ENCODE measurements around the gene LYRM2.
A peak's percentile ranks its signal among the peaks of the same experiment; 100 is the strongest.

The LYRM2 gene

DNA sequence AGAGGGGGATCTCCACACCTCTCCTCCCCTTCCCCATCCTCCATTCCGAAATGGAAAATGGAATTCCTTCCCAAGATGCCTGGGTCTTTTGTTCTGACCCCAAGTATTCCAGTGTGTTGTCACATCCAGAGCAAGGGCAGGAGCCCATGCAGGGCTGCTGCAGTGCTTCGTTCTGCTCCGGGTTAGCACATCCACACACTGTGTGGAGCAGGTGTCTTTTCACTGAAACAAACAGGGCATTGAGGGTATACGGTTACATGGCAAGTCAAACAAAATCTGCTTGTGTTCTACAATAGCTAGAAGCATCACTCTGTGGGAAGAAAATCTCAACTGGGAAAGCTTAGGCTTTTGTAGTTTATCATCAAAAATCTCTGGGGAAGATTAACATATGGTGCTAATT is 56.9 kb downstream of the LYRM2 start:
- no peak overlapping the region for H3K4me3 ChIP-seq (ENCODE audit: low read depth, low read length)
- TF ChIP-seq, protein P1, sequence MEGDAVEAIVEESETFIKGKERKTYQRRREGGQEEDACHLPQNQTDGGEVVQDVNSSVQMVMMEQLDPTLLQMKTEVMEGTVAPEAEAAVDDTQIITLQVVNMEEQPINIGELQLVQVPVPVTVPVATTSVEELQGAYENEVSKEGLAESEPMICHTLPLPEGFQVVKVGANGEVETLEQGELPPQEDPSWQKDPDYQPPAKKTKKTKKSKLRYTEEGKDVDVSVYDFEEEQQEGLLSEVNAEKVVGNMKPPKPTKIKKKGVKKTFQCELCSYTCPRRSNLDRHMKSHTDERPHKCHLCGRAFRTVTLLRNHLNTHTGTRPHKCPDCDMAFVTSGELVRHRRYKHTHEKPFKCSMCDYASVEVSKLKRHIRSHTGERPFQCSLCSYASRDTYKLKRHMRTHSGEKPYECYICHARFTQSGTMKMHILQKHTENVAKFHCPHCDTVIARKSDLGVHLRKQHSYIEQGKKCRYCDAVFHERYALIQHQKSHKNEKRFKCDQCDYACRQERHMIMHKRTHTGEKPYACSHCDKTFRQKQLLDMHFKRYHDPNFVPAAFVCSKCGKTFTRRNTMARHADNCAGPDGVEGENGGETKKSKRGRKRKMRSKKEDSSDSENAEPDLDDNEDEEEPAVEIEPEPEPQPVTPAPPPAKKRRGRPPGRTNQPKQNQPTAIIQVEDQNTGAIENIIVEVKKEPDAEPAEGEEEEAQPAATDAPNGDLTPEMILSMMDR (IDR thresholded peaks at IDR 0.05; ENCODE audit: low read depth, low read length, missing control alignments) = no peak
- in situ Hi-C loops (cut with HindIII; ENCODE audit: low sequenced_read_pairs) = no loop called here
- no peak for DNase-seq (ENCODE audit: low read depth)

DNA sequence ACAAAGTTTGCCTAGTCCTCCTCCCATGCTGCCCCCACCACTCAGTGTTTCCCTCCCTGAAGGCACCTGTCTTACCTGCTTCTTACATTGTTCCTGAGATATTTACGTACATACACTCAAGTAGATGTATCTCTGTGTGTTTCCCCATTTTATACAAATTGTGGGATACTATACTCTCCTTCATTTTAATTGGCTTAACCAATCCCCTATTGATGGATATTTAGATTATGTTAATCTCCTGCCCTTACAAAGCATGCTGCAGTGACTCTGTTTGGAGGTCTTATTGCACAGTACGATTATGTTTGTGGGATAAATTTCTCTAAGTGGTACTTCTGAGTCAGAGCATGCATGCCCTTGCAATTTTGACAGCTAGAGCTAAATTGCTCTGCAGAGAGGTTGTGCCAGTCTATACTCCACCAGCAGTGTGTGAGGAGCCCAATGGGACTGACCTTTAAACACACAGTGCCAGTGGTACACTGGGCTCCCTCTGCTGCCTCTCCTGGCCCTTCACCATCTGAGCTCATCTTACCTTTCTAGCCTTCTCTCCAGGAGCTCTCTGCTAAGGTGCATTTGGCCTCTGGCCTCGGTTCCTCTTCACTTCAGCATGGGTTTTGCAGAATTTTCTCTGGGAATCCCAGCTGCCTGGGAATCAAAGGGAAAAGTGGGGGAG is 57.4 kb downstream of the LYRM2 start:
- TF ChIP-seq, protein P1 (IDR thresholded peaks at IDR 0.05; ENCODE audit: low read depth, low read length, missing control alignments) = no peak
- no peak overlapping the region for H3K4me3 ChIP-seq (ENCODE audit: low read depth, low read length)
- DNase-seq (ENCODE audit: low read depth) = no peak
- in situ Hi-C loops (cut with HindIII; ENCODE audit: low sequenced_read_pairs) = no loop called here

DNA sequence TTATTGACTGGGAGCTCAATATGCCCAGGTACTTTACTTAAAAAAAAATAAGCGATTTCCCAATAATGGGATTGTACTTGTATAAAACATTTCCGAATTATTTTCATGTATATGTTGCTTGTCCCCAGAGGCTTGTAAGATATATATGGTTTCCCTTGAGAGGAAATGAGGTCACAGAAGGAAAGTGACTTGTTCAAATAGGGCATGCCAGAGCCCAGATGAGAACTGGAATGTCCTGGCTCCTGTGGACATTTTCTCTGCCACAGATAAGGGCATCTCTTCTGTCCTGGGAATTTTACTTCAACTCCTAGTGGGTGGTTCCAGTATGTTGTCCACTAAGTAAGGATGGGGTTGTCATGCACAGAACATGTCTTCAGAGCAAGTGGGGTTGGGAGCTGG is 63.0 kb downstream of the LYRM2 start:
- in situ Hi-C loops (cut with HindIII; ENCODE audit: low sequenced_read_pairs) = no loop called here
- TF ChIP-seq, protein P1 (IDR thresholded peaks at IDR 0.05; ENCODE audit: low read depth, low read length, missing control alignments) = no peak

DNA sequence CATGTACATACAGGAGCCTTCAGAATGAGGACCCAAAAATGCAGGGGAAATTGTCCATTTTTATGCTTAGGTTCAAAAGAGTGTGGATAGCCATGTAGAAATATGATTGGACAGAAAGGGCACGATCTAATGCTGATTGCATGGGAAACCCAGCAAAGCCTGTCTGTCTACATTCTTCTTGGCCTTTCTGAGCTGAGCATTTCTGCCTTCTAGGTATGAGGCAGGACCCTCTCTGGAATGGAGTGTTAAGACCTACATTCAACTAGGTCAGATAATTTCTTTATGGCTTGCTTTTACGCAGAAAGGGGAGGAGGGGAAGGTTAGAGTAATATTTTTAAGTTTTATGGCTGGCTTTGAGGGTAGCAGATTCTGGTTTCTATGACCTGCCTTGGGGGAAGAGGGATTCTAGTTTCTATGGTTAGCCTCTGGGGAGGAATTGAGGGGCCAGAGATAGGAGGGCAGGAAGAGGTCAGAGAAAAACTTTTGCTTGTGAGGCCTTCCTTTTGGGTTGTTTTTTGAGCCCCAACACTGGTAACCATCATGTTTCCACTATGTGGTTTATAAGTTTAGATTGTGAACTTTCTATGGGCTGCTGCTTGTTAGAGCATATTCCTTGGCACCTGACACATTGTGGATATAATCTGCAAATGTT is 63.5 kb downstream of the LYRM2 start:
- in situ Hi-C loops (cut with HindIII; ENCODE audit: low sequenced_read_pairs) = no loop called here

More for the DNA sequence above, 63.0 kb downstream of the LYRM2 start:
- no peak for DNase-seq (ENCODE audit: low read depth)
- no peak overlapping the region for H3K4me3 ChIP-seq (ENCODE audit: low read depth, low read length)

DNA sequence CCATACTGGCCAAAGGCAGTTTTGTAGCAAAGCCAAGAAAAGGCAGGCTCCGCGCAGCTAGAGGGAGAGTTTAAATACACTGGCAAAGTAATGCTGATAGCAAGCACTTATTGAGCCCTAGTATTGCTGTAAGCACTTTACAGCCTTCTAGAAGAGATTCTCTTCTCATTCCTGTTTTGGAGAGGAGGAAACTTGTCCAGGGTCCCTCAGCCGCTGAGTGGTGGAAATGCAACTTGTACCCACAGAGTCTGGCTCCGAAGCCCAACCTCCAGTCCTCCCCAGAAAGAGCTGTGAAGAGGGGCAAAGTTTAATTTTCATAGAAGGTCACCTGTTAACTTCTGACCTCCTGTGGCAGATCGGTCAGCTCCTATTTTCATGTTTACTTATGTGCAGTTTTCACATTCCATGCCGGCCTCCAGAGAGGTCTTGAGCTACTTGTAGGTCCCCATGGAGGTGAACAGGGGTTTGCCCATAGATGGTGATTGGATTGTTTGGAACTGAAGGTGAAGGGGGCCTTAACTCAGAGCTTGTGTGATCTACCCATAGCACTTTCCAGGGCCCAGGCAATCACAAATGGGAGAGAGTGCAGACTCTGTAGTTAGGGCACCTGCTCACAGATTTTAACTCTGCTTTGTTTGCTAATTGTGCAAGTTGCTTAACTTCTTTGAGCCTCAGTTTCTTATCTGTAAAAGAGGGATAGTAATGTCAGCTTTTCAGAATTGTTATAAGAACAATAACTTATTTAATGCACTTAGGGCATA is 70.7 kb downstream of the LYRM2 start:
- H3K4me3 ChIP-seq (ENCODE audit: low read depth, low read length) = no peak overlapping the region
- in situ Hi-C loops (cut with HindIII; ENCODE audit: low sequenced_read_pairs) = no loop called here
- TF ChIP-seq, protein P1 (IDR thresholded peaks at IDR 0.05; ENCODE audit: low read depth, low read length, missing control alignments) = no peak
- no peak for DNase-seq (ENCODE audit: low read depth)

More for the DNA sequence above, 63.5 kb downstream of the LYRM2 start:
- H3K4me3 ChIP-seq (ENCODE audit: low read depth, low read length) = no peak overlapping the region
- TF ChIP-seq, protein P1 (IDR thresholded peaks at IDR 0.05; ENCODE audit: low read depth, low read length, missing control alignments) = no peak
- no peak for DNase-seq (ENCODE audit: low read depth)

DNA sequence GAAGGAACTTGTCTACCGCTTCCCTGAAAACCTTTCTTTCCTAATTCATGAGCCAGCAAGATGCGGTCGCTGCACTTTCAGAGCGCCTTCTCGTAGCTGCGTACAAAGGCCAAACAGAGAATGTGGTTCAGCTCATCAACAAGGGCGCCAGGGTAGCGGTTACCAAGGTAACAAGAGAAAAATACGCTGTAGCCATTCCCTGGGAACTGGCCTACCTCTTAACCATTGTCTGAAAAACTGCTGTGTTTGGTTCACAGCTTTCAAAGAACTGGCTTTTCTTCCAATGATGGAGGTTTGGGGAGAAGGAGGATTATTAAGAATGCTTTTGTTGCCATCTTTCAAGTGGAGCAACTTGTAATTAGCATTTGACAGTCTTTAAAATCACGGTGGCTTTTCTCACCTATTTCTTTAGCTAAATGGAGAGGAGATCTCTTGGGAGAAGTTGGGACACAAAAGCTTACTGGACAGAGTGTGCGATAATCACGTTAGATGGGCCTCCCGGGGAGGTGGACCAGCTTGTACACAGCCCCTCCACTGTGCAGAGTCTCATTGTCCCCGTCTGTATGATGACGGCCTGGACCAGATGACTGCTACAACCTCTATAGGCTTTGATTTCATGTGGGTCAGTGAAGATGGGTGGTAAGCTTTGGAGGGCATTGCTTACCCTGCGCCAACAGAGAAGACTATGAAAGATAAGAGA is 71.5 kb downstream of the LYRM2 start:
- TF ChIP-seq, protein P1 (IDR thresholded peaks at IDR 0.05; ENCODE audit: low read depth, low read length, missing control alignments) = no peak
- no peak overlapping the region for H3K4me3 ChIP-seq (ENCODE audit: low read depth, low read length)
- in situ Hi-C loops (cut with HindIII; ENCODE audit: low sequenced_read_pairs) = no loop called here
- peak; percentile 13 for DNase-seq (ENCODE audit: low read depth)

All from astrocyte of the cerebellum (primary cell).